Esophagus muscularis mucosa (tissue), 4 donors: ENCODE results near the gene AUTS2. TPM values are rescaled to one million over a fixed set of nuclear protein-coding genes. Genes with fewer than 3 reads are reported as not detected.
A peak's percentile ranks its signal among the peaks of the same experiment; 100 is the strongest.

ENCODE experiments used
- DNase-seq: peaks from one replicate; pipeline ENCODE4 v3.0.0-alpha.2; 2017; ENCODE audit errors: extremely low spot score
- H3K27ac ChIP-seq, 4 donors: fragments of 200-600 bp; sonication (generic); replicated peaks in 1 of 4; 1 replicate in 3 of 4; 2 replicates in 1 of 4; pipeline ENCODE4 v1.5.1; 2016 to 2019; ENCODE audit warnings: mild to moderate bottlenecking in 1 of 4
- H3K27me3 ChIP-seq, 4 donors: fragments of 200-600 bp; sonication (generic); one replicate each; pipeline versions ENCODE4 v1.5.1 to v1.6.0; 2016 to 2019
- H3K36me3 ChIP-seq, 4 donors: fragments of 200-600 bp; sonication (generic); one replicate each; pipeline ENCODE4 v1.5.1; 2016 to 2019
- H3K4me1 ChIP-seq, 4 donors: fragments of 200-600 bp; sonication (generic); one replicate each; pipeline ENCODE4 v1.5.1; 2016 to 2019
- H3K4me3 ChIP-seq, 4 donors: fragments of 200-600 bp; sonication (generic); 1 replicate in 2 of 4; 2 replicates in 2 of 4; pipeline ENCODE4 v1.5.1; 2016 to 2019; ENCODE audit warnings: mild to moderate bottlenecking in 4 of 4, moderate library complexity in 1 of 4
- H3K9me3 ChIP-seq, 4 donors: fragments of 200-600 bp; sonication (generic); 1 replicate in 3 of 4; 2 replicates in 1 of 4; pipeline ENCODE4 v1.5.1; 2016 to 2019
- EP300 ChIP-seq: sonication (generic); formaldehyde crosslinking; IDR thresholded peaks from one replicate; pipeline ENCODE4 v1.6.1; 2017; ENCODE audit warnings: antibody characterized with exemption
- POLR2A ChIP-seq: fragments of 450-650 bp; IDR thresholded peaks from one replicate; pipeline ENCODE4 v1.6.1; 2017; ENCODE audit warnings: antibody characterized with exemption, moderate library complexity, mild to moderate bottlenecking, low read depth
- POLR2AphosphoS5 ChIP-seq, 2 donors: sonication (generic); formaldehyde crosslinking; IDR thresholded peaks; one replicate each; pipeline ENCODE4 v1.6.1; 2017; ENCODE audit warnings: antibody characterized with exemption in 2 of 2
- WGBS: methylation state at CpG from one replicate; pipeline ENCODE4 v1.1.5; 2018; 5-methylcytosine and 5-hydroxymethylcytosine counted together
- intact Hi-C: fragments of 100-400 bp; cut with DNase I; formaldehyde crosslinking; loops from one replicate; pipeline ENCODE4 v1.15.1; 2023
- total RNA-seq, 4 donors: library from RNA; depleted of rRNA; stranded (reverse); fragments of >200 nt; gene quantifications; one replicate each; pipeline versions ENCODE4 v1.1.0 to v1.2.1, GENCODE V29; 2016
- TF ChIP-seq, protein P1 (sequence below), 3 experiments: fragments of 200-600 bp in 2 of 3; fragments of 450-650 bp in 1 of 3; sonication (generic) in 2 of 3; IDR thresholded peaks; one replicate each; pipeline ENCODE4 v1.5.1; 2017 to 2019; ENCODE audit warnings: antibody characterized with exemption in 3 of 3, mild to moderate bottlenecking in 2 of 3, moderate library complexity in 1 of 3

Gene AUTS2
- total RNA-seq, 4 donors from 2014 or later = 18.5 to 44.9 (median 34.2) TPM

DNA sequence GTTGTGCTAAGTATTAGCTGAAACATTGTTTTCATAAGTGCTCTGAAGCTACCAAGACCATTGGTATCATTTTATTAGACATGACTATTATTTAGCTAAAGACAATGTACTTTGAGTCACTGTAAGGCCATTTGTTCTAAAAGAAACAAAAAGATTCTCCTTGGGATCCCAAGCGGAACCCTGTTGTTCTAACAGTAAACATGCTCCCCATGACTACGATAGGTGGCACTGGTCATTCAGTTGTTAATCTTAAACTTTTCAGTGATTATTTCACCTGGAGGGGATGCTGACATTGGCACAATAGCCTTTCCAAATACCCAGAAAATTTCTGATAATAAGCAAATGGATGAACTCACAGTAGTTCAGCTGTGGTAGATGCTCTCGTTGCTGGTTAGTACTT is 715.0 kb downstream of the AUTS2 start:
- DNase-seq = no peak
- Histone ChIP-seq H3K27ac (no peak overlapping the region), H3K4me3 (no peak overlapping the region), H3K27me3 (no peaks in the 10 kb centered on the region), H3K4me1 (peaks cover 0 to 19% (median 18%) of the 10 kb centered on the region in 4 donors), H3K9me3 (no peaks in the 10 kb centered on the region), H3K36me3 (no peaks in the 10 kb centered on the region)
- intact Hi-C loops = no loop called here
- 96% methylated on average over 3 of the region's 3 CpGs for WGBS
- TF ChIP-seq POLR2AphosphoS5 (IDR thresholded peaks at IDR 0.05) (no peak), POLR2A (no peak), EP300 (no peak)
- TF ChIP-seq, protein P1, sequence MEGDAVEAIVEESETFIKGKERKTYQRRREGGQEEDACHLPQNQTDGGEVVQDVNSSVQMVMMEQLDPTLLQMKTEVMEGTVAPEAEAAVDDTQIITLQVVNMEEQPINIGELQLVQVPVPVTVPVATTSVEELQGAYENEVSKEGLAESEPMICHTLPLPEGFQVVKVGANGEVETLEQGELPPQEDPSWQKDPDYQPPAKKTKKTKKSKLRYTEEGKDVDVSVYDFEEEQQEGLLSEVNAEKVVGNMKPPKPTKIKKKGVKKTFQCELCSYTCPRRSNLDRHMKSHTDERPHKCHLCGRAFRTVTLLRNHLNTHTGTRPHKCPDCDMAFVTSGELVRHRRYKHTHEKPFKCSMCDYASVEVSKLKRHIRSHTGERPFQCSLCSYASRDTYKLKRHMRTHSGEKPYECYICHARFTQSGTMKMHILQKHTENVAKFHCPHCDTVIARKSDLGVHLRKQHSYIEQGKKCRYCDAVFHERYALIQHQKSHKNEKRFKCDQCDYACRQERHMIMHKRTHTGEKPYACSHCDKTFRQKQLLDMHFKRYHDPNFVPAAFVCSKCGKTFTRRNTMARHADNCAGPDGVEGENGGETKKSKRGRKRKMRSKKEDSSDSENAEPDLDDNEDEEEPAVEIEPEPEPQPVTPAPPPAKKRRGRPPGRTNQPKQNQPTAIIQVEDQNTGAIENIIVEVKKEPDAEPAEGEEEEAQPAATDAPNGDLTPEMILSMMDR (IDR thresholded peaks at IDR 0.05) = no peak

DNA sequence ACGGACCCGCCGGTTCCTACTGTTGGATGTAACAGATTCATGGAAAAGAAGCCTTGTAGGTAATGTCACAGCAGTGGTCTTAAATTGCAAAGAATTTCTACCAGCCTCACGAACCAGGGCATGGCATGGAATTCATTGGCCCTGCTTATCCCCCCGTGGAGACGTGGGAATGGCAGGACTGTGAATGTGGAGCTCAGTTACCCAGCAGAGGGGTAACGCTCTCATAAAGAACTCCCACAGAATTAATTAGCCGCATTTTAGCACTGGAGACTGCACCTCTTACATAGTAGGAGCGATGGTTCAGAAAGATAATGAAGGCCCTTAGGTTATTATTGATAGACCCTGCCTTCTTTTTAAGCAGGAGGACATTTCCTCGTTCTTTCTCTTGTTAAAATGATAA is 715.4 kb downstream of the AUTS2 start:
- no peak for DNase-seq
- WGBS = 90% methylated on average over 10 of the region's 10 CpGs
- Histone ChIP-seq H3K27me3 (no peaks in the 10 kb centered on the region), H3K4me1 (peaks cover 0 to 23% (median 22%) of the 10 kb centered on the region in 4 donors), H3K36me3 (no peaks in the 10 kb centered on the region), H3K27ac (no peak overlapping the region), H3K4me3 (no peak overlapping the region), H3K9me3 (no peaks in the 10 kb centered on the region)
- TF ChIP-seq EP300 (no peak), POLR2AphosphoS5 (IDR thresholded peaks at IDR 0.05) (no peak), POLR2A (no peak)
- TF ChIP-seq, protein P1 (IDR thresholded peaks at IDR 0.05) = no peak
- intact Hi-C loops = no loop called here

DNA sequence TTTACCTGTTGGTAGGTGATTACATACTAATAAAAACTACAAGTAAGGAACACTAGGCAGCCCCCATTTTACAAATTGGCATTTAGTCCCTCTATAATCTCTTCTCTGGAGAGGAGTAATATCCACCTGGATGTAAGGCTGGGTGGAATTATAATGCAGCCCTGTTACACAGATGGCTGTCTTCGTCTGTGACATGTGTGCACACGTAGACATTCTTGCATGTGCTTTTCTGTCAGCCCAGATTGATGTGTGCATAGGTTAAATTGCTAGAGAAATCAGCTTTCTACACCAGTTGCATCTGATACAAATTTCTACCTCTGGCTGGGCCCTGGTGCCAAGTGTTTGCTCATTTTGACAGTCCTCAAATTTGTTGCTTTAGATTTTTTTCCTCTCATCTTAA is 715.9 kb downstream of the AUTS2 start:
- intact Hi-C loops = no loop called here
- H3K27me3 ChIP-seq = no peaks in the 10 kb centered on the region
- H3K4me3 ChIP-seq = no peak overlapping the region
- H3K4me1 ChIP-seq = peaks cover 0 to 29% (median 27%) of the 10 kb centered on the region in 4 donors
- TF ChIP-seq, protein P1 (IDR thresholded peaks at IDR 0.05) = no peak
- no peak for TF ChIP-seq POLR2A
- TF ChIP-seq EP300 = no peak
- no peak for TF ChIP-seq POLR2AphosphoS5 (IDR thresholded peaks at IDR 0.05)
- WGBS = 93% methylated on average over 2 of the region's 2 CpGs
- H3K36me3 ChIP-seq = no peaks in the 10 kb centered on the region
- no peak for DNase-seq
- H3K27ac ChIP-seq = no peak overlapping the region
- no peaks in the 10 kb centered on the region for H3K9me3 ChIP-seq

DNA sequence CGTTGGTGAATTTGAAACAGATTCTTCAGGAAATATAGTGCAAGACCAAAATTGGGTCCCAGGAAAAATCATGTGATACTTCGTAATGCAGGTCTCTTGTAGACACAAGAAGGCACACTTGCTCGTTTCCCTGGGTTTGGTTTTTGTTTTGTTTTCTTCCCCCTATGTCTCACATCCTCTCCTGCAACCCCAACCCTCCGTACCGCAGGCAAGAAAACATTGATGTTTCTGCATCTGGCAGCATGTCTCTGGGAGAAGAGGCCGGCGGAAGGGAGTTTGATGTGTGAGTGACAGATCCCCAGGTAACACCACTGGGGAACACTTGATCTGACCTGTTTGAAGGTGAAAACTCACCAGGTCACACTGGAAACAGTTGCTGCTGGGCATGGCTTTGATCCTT is 718.5 kb downstream of the AUTS2 start:
- H3K27me3 ChIP-seq = no peaks in the 10 kb centered on the region
- intact Hi-C loops = no loop called here
- no peak overlapping the region for H3K4me3 ChIP-seq
- 77% methylated on average over 7 of the region's 7 CpGs for WGBS
- no peak for TF ChIP-seq POLR2AphosphoS5 (IDR thresholded peaks at IDR 0.05)
- TF ChIP-seq, protein P1 (IDR thresholded peaks at IDR 0.05) = no peak
- TF ChIP-seq POLR2A = no peak
- TF ChIP-seq EP300 = no peak
- peaks cover 0 to 36% (median 32%) of the 10 kb centered on the region in 4 donors for H3K4me1 ChIP-seq
- no peaks in the 10 kb centered on the region for H3K9me3 ChIP-seq
- H3K36me3 ChIP-seq = no peaks in the 10 kb centered on the region
- no peak for DNase-seq
- H3K27ac ChIP-seq = peak overlapping the region in 1 of 4 donors; percentile 33

DNA sequence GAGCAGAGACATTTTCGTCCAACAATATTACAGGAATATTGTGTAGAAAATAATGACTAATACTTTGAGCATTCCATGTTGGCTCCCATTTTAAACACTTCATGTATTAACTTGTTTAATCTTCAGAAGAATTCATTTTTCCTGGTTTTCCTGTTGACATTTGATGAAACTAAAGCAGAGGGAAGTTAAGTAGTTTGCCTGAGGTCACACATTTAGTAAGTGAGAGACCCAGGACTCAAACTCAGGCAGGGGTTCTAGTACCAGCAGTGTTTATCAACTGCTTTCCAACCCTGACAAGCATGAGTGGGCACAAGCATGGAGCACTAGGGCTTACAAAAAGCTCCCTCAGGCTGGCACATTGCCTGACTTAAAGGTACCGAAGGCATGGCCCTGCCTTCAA is 719.1 kb downstream of the AUTS2 start:
- H3K4me1 ChIP-seq = peaks cover 0 to 36% (median 32%) of the 10 kb centered on the region in 4 donors
- no peaks in the 10 kb centered on the region for H3K36me3 ChIP-seq
- no peak overlapping the region for H3K27ac ChIP-seq
- TF ChIP-seq POLR2A (no peak), POLR2AphosphoS5 (IDR thresholded peaks at IDR 0.05) (no peak), EP300 (no peak)
- TF ChIP-seq, protein P1 (IDR thresholded peaks at IDR 0.05) = no peak
- no peak overlapping the region for H3K4me3 ChIP-seq
- no peak for DNase-seq
- H3K9me3 ChIP-seq = no peaks in the 10 kb centered on the region
- intact Hi-C loops = no loop called here
- 51% methylated on average over 2 of the region's 2 CpGs for WGBS
- H3K27me3 ChIP-seq = no peaks in the 10 kb centered on the region
